ENCODE results near the gene NCBP3.

GRCh38 chr17:3821101-3821500, 24.9 kb downstream of the NCBP3 start:
- no peak for TF ChIP-seq EZH2 (IDR thresholded peaks at IDR 0.05; ENCODE audit: borderline replicate concordance, low read depth, low read length, severe bottlenecking)
- TF ChIP-seq CTCF (IDR thresholded peaks at IDR 0.05; ENCODE audit: borderline replicate concordance, extremely low read depth, low read length, poor library complexity, severe bottlenecking), result no peak

All from DND-41 (cell line).